ENCODE measurements around the gene RNU6-9.
"Not testable (repeated sequence)": the region's sequence is repeated elsewhere in the genome, so short reads cannot be mapped to it uniquely, and the experiment has no call there.

RNU6-9 gene

DNA sequence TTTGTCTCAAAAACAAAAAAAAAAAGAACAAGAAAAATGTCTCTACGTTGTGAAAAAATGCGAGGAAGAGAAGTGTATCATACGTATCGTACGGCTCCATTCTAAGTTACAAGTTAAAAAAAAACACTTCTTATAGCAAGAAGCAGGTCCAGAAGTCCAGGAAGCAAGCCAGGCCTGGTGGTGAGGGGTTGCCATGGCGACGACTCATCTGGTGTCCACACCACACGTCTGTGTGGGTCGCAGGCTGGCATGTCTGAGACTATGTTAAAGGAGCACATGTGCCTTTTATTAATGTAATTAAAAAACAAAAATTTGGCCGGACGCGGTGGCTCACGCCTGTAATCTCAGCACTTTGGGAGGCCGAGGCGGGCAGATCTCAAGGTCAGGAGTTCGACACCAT, 6.2 kb upstream of the RNU6-9 start:
- H3K36me3 ChIP-seq (ENCODE audit: control insufficient read depth, insufficient read depth, low read length), result peaks cover 31% of the 10 kb centered on the region
- TF ChIP-seq, protein P1, sequence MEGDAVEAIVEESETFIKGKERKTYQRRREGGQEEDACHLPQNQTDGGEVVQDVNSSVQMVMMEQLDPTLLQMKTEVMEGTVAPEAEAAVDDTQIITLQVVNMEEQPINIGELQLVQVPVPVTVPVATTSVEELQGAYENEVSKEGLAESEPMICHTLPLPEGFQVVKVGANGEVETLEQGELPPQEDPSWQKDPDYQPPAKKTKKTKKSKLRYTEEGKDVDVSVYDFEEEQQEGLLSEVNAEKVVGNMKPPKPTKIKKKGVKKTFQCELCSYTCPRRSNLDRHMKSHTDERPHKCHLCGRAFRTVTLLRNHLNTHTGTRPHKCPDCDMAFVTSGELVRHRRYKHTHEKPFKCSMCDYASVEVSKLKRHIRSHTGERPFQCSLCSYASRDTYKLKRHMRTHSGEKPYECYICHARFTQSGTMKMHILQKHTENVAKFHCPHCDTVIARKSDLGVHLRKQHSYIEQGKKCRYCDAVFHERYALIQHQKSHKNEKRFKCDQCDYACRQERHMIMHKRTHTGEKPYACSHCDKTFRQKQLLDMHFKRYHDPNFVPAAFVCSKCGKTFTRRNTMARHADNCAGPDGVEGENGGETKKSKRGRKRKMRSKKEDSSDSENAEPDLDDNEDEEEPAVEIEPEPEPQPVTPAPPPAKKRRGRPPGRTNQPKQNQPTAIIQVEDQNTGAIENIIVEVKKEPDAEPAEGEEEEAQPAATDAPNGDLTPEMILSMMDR (IDR thresholded peaks at IDR 0.05; ENCODE audit: insufficient read depth, low read length, poor library complexity, severe bottlenecking), result no peak
- DNase-seq (ENCODE audit: extremely low read depth, insufficient read length), result no peak
- H3K4me3 ChIP-seq (replicated peaks; ENCODE audit: low read depth, low read length), result no peak overlapping the region
- H3K27me3 ChIP-seq (replicated peaks; ENCODE audit: control insufficient read depth, insufficient read depth, low read length), result no peaks in the 10 kb centered on the region

DNA sequence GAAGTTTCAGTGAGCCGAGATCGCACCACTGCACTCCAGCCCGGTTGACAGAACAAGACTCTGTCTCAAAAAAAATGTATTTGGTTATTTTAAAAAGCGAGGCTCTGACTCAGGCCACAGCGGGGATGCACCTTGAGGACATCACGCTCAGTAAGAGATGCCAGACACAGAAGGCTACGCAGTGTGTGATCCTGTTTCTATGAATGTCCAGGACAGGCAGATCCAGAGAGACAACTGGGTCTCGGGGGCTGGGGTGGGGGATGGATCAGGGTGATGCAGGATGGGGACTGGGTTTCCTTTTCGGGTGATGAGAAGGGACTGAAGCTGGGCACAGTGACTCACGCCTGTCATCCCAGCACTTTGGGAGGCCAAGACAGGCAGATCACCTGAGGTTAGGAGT, 5.7 kb upstream of the RNU6-9 start:
- DNase-seq (ENCODE audit: extremely low read depth, insufficient read length), result no peak
- peaks cover 30% of the 10 kb centered on the region for H3K36me3 ChIP-seq (ENCODE audit: control insufficient read depth, insufficient read depth, low read length)
- H3K27me3 ChIP-seq (replicated peaks; ENCODE audit: control insufficient read depth, insufficient read depth, low read length), result no peaks in the 10 kb centered on the region
- TF ChIP-seq, protein P1 (IDR thresholded peaks at IDR 0.05; ENCODE audit: insufficient read depth, low read length, poor library complexity, severe bottlenecking), result no peak
- no peak overlapping the region for H3K4me3 ChIP-seq (replicated peaks; ENCODE audit: low read depth, low read length)

DNA sequence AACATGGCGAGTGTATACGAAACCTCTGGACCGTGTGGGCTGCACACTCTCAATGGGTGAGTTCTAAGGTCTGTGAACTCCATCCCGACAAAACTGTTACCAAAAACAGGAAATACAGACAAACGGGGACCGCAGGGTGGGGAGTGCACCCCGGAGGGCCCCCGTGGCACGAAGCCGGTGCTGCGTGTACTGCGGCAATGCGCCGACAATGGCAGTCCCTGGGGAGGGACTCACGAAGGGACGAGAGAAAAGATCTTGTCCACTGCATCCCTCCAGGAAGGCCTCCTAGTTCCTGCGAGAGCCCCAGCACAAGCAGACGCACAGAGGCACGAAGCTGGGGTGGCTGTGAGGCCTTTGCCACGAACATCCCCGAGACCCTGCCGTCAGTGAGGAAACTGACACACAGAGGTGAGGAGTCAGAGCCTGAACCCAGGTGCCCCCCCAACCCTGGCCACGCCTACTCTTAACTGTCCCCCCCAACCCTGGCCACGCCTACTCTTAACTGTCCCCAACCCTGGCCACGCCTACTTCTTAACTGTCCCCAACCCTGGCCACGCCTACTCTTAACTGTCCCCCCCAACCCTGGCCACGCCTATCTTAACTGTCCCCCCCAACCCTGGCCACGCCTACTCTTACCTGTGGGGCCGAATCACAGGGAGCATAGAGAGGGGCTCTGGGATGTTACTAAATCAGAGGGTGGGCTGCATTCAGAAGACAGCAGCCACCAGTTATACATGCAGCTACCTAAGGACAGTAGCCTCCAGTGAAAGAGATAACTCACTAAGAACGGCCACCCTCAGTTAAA, 4.5 kb upstream of the RNU6-9 start:
- Histone ChIP-seq H3K27me3 (replicated peaks; ENCODE audit: control insufficient read depth, insufficient read depth, low read length) (no peaks in the 10 kb centered on the region), H3K4me3 (replicated peaks; ENCODE audit: low read depth, low read length) (no peak overlapping the region), H3K36me3 (ENCODE audit: control insufficient read depth, insufficient read depth, low read length) (peaks cover 24% of the 10 kb centered on the region)
- TF ChIP-seq, protein P1 (IDR thresholded peaks at IDR 0.05; ENCODE audit: insufficient read depth, low read length, poor library complexity, severe bottlenecking), result no peak
- no peak for DNase-seq (ENCODE audit: extremely low read depth, insufficient read length)

DNA sequence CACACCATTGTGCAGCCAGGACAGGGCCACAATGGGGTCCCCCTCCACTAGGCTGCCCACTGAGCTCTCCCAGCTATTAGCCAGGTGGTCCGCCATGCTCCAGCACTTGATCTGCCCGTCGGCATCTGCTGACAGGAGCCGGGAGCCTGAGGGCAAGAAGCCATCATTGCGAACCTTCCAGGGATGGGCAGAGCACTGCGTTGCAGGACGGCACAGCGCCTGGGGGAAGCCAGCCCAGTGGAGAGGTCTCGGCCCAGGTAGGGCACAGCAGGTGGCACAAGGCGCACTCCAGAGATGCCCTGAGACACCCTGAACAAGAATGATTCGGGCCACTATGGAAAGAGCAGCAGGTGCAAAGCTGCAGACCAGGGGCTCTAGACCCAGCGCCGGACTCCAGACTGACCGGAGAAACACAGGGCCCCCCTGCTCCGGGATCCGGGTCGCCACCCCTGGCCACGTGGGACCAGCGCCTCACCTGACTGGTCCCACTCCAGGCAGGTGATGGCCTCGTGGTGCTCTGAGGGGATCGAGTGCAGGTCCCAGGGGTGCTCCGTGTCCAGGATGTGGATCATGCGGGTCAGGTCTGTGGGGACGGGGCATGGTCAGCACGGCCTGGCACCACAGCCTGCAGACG, 3.5 kb upstream of the RNU6-9 start:
- Histone ChIP-seq H3K27me3 (replicated peaks; ENCODE audit: control insufficient read depth, insufficient read depth, low read length) (no peaks in the 10 kb centered on the region), H3K36me3 (ENCODE audit: control insufficient read depth, insufficient read depth, low read length) (peaks cover 23% of the 10 kb centered on the region), H3K4me3 (replicated peaks; ENCODE audit: low read depth, low read length) (no peak overlapping the region)
- no peak for DNase-seq (ENCODE audit: extremely low read depth, insufficient read length)
- TF ChIP-seq, protein P1 (IDR thresholded peaks at IDR 0.05; ENCODE audit: insufficient read depth, low read length, poor library complexity, severe bottlenecking), result no peak

DNA sequence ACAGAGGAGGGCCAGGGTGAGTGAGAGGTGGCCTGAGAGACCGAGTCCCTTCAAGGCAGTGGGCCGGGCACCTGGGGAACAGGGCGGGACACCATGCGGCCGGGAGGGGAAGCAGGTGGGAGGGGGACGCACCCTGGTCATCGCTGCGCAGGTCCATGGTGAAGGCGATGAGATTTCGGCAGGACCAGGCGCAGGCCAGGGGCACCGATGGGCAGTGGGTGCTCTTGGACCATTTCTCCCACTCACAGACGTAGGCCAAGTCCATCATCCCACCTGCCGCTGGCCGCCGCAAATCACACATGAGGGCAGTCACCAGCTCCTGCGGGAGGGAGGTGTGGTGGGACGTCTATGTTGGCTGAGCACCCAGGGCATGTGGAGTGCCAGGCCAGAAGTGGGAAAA, 2.5 kb upstream of the RNU6-9 start:
- DNase-seq (ENCODE audit: extremely low read depth, insufficient read length), result no peak
- Histone ChIP-seq H3K4me3 (replicated peaks; ENCODE audit: low read depth, low read length) (no peak overlapping the region), H3K27me3 (replicated peaks; ENCODE audit: control insufficient read depth, insufficient read depth, low read length) (no peaks in the 10 kb centered on the region), H3K36me3 (ENCODE audit: control insufficient read depth, insufficient read depth, low read length) (peaks cover 18% of the 10 kb centered on the region)
- TF ChIP-seq, protein P1 (IDR thresholded peaks at IDR 0.05; ENCODE audit: insufficient read depth, low read length, poor library complexity, severe bottlenecking), result no peak

DNA sequence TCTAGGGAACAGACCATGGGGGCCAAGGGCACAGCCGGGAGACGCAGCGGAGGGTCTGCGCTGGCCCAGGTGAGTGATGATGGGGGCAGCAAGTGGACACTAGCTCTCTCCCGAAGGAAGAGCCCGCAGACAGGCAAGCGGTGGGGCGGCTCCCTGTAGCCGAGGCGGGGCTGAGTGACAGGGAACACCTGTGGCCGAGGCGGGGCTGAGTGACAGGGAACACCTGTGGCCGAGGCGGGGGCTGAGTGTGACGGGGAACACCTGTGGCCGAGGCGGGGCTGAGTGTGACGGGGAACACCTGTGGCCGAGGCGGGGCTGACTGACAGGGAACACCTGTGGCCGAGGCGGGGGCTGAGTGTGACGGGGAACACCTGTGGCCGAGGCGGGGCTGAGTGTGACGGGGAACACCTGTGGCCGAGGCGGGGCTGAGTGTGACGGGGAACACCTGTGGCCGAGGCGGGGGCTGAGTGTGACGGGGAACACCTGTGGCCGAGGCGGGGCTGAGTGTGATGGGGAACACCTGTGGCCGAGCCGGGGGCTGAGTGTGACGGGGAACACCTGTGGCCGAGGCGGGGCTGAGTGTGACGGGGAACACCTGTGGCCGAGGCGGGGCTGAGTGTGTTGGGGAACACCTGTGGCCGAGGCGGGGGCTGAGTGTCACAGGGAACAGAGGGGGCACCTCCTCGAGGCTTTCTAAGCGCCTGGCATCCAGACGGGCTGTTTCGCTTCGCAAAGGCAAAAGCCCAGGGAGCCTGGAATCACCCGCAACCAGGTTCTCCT, 1.7 kb upstream of the RNU6-9 start:
- Histone ChIP-seq H3K36me3 (ENCODE audit: control insufficient read depth, insufficient read depth, low read length) (peaks cover 12% of the 10 kb centered on the region), H3K4me3 (replicated peaks; ENCODE audit: low read depth, low read length) (peak overlapping the region; percentile 89)
- not testable (repeated sequence) for DNase-seq (ENCODE audit: extremely low read depth, insufficient read length); H3K27me3 ChIP-seq (replicated peaks; ENCODE audit: control insufficient read depth, insufficient read depth, low read length)

All from GM06990 (cell line).